GM06990 (cell line): ENCODE results near the gene CCDC187.
"Not testable (repeated sequence)": the region's sequence is repeated elsewhere in the genome, so short reads cannot be mapped to it uniquely, and the experiment has no call there.

Experiments
- DNase-seq: peaks from one replicate; pipeline ENCODE4 v3.0.0-alpha.2; 2011; ENCODE audit not compliant: insufficient read length; ENCODE audit errors: extremely low read depth
- H3K27me3 ChIP-seq: replicated peaks from 2 replicates; pipeline ENCODE4 v1.6.0; 2011; ENCODE audit warnings: low read length; ENCODE audit not compliant: control insufficient read depth, insufficient read depth
- H3K36me3 ChIP-seq: 2 replicates; pipeline ENCODE4 v1.5.1; 2011; ENCODE audit warnings: low read length; ENCODE audit not compliant: control insufficient read depth, insufficient read depth
- H3K4me3 ChIP-seq: replicated peaks from 2 replicates; pipeline ENCODE4 v1.5.1; 2011; ENCODE audit warnings: low read depth, mild to moderate bottlenecking, control low read depth, low read length
- CTCF ChIP-seq: IDR thresholded peaks from 2 replicates; pipeline ENCODE4 v1.5.1; 2011; ENCODE audit warnings: low read length, control low read depth, mild to moderate bottlenecking, inconsistent platforms; ENCODE audit not compliant: insufficient read depth, poor library complexity, severe bottlenecking

CCDC187 gene

DNA sequence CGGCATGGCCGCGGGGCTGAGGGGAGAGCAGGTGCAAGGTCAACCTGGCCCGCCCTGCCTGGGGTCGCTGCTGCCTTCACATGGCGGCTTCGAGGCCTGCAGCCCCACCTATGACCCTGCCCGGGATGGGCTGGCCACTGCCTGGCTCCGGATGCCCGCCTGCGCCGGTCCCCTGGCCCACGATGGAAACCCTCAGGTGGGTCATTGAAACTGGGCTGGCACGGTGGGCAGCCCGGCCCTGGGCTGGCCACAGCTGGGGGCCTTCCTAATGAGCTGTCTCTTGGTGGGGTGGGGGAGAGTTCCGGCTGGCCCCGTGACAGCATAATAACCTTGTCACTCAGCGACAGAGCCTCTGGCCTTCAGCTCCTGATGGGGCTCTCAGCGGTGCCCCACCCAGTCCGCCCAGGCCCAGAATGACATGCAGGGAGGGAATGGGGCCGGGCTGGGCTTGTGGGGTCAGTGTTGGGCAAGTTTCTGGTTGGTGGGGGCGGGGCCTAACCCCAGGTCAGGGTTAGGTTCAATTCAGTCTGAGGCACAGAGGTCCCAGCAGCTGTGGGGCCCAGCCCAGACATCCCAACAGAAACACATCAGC is at the start of gene CCDC187:
Gene CCDC187, minus strand, starts transcription at position 270 of the 592 bp plus-strand sequence. Its CDS starts 264 bp downstream, at position 6.
- no peak within 1 kb of the TSS for H3K4me3 ChIP-seq
- no peak for DNase-seq
- no peaks in the 10 kb centered on the region for H3K36me3 ChIP-seq
- TF ChIP-seq CTCF, result no peak
- no peaks in the 10 kb centered on the region for H3K27me3 ChIP-seq

GRCh38 chr9:136353088-136353487 is 49.2 kb upstream of the CCDC187 start:
- TF ChIP-seq CTCF, result no peak
- Histone ChIP-seq H3K36me3 (no peaks in the 10 kb centered on the region), H3K4me3 (no peak overlapping the region), H3K27me3 (no peaks in the 10 kb centered on the region; the same call in 1 of the 2 replicates)
- no peak for DNase-seq

- Histone ChIP-seq H3K4me3 (no peak overlapping the region), H3K27me3 (no peaks in the 10 kb centered on the region; the same call in 1 of the 2 replicates), H3K36me3 (no peaks in the 10 kb centered on the region)
- TF ChIP-seq CTCF, result no peak
- DNase-seq, result no peak
Observed at GRCh38 chr9:136352682-136353081, 48.8 kb upstream of the CCDC187 start.

DNA sequence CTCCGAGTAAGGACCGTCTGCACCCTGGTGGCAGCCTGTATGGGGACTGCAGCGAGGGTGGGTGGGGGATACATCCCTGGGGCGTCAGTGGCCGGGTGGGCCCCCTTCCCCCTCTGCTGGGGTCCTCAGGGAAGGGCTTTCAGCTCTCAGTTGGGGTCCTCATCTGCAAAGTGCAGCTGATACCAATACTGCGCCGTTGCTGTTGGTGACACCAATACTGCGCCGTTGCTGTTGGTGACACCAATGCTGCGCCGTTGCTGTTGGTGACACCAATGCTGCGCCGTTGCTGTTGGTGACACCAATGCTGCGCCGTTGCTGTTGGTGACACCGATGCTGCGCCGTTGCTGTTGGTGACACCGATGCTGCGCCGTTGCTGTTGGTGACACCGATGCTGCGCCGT is 48.0 kb upstream of the CCDC187 start:
- not testable (repeated sequence) for DNase-seq, H3K4me3 ChIP-seq, H3K36me3 ChIP-seq, H3K27me3 ChIP-seq

GRCh38 chr9:136351252-136351800 is 47.4 kb upstream of the CCDC187 start:
- TF ChIP-seq CTCF, result no peak
- no peaks in the 10 kb centered on the region; the same call in 1 of the 2 replicates for H3K27me3 ChIP-seq
- no peak for DNase-seq
- no peaks in the 10 kb centered on the region for H3K36me3 ChIP-seq
- H3K4me3 ChIP-seq, result no peak overlapping the region

GRCh38 chr9:136349546-136349945 is 45.7 kb upstream of the CCDC187 start:
- Histone ChIP-seq H3K4me3 (no peak overlapping the region), H3K36me3 (no peaks in the 10 kb centered on the region), H3K27me3 (no peaks in the 10 kb centered on the region; the same call in 1 of the 2 replicates)
- no peak for DNase-seq
- no peak for TF ChIP-seq CTCF
